ENCODE results near the gene PIKFYVE.

Gene PIKFYVE

DNA sequence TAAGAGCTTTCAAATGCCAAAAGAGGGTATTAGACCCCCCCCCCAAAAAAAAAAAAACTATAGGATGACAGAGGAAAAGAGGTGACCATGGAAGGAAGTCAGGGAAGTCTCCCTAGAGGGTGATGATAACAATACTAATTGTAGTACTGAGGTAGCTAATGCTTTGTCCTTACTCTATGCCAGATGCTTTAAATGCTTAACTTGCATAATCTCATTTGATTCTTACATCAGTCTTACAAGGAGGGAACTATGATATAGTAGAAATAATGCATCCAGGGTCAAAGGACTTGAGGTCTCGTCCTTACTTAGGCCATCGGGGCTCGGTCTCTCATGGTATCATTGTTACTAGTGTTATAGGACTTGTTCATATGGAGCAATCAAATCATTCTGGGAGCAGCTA lies 20.3 kb upstream of the PIKFYVE start:
- Histone ChIP-seq H3K4me1 (ENCODE audit: control insufficient read depth in 2 of 2, insufficient read depth in 1 of 2, low read depth in 1 of 2, low read length in 2 of 2) (peaks cover 0 to 5% of the 10 kb centered on the region in 2 donors), H2AFZ (ENCODE audit: low read length) (no peak overlapping the region), H2BK15ac (ENCODE audit: low read length) (no peak overlapping the region), H2AK5ac (ENCODE audit: low read depth, low read length) (no peak overlapping the region), H2BK5ac (ENCODE audit: low read length) (no peak overlapping the region), H2BK12ac (ENCODE audit: low read length) (no peak overlapping the region), H3K4me2 (ENCODE audit: insufficient read depth, low read length, poor library complexity, severe bottlenecking) (no peak overlapping the region), H3K18ac (ENCODE audit: low read length) (no peak overlapping the region), H3K9me3 (replicated peaks in 1 of 2; ENCODE audit: control insufficient read depth in 2 of 2, insufficient read depth in 1 of 2, low read depth in 1 of 2, low read length in 2 of 2) (peaks cover 0 to 14% of the 10 kb centered on the region in 2 donors), H3K27me3 (ENCODE audit: control insufficient read depth in 3 of 3, insufficient read depth in 3 of 3, low read depth in 1 of 3, low read length in 3 of 3) (no peaks in the 10 kb centered on the region), H4K8ac (ENCODE audit: low read depth, low read length) (no peak overlapping the region), H3K4me3 (ENCODE audit: low read length in 2 of 2) (no peak overlapping the region), H3K14ac (ENCODE audit: low read length) (no peak overlapping the region), H3K23ac (ENCODE audit: low read depth, low read length, poor library complexity) (no peak overlapping the region), H3K9ac (ENCODE audit: low read depth, low read length, poor library complexity) (no peak overlapping the region), H3K27ac (replicated peaks; ENCODE audit: low read length) (no peak overlapping the region), H3K4ac (ENCODE audit: low read length) (no peak overlapping the region), H3K79me1 (ENCODE audit: low read depth, low read length) (no peaks in the 10 kb centered on the region), H2BK120ac (ENCODE audit: low read depth, low read length) (no peak overlapping the region), H4K91ac (ENCODE audit: low read depth, low read length, poor library complexity) (no peak overlapping the region), H3K36me3 (replicated peaks in 1 of 2; ENCODE audit: control insufficient read depth in 2 of 2, insufficient read depth in 2 of 2, low read length in 2 of 2) (peaks cover 26 to 97% of the 10 kb centered on the region in 2 donors)
- no CpG with 5 or more reads among the region's 3 CpGs for WGBS, 2 donors (ENCODE audit: extremely low coverage in 2 of 2, insufficient read length in 2 of 2, insufficient replicate concordance in 1 of 2)
- DNase-seq (ENCODE audit: low spot score), result no peak

- no CpG with 5 or more reads among the region's 3 CpGs for WGBS, 2 donors (ENCODE audit: extremely low coverage in 2 of 2, insufficient read length in 2 of 2, insufficient replicate concordance in 1 of 2)
- Histone ChIP-seq H3K36me3 (replicated peaks in 1 of 2; ENCODE audit: control insufficient read depth in 2 of 2, insufficient read depth in 2 of 2, low read length in 2 of 2) (peaks cover 20 to 100% of the 10 kb centered on the region in 2 donors), H3K4me1 (ENCODE audit: control insufficient read depth in 2 of 2, insufficient read depth in 1 of 2, low read depth in 1 of 2, low read length in 2 of 2) (peaks cover 1 to 19% of the 10 kb centered on the region in 2 donors)
Measured at GRCh38 chr2:208248601-208249000, 17.5 kb upstream of the PIKFYVE start.

GRCh38 chr2:208249296-208249695 lies 16.8 kb upstream of the PIKFYVE start:
- H3K4me3 ChIP-seq (ENCODE audit: low read length in 2 of 2), result no peak overlapping the region
- H4K91ac ChIP-seq (ENCODE audit: low read depth, low read length, poor library complexity), result no peak overlapping the region
- no peaks in the 10 kb centered on the region for H3K27me3 ChIP-seq (ENCODE audit: control insufficient read depth in 3 of 3, insufficient read depth in 3 of 3, low read depth in 1 of 3, low read length in 3 of 3)
- no peak overlapping the region for H3K4me2 ChIP-seq (ENCODE audit: insufficient read depth, low read length, poor library complexity, severe bottlenecking)
- H2BK15ac ChIP-seq (ENCODE audit: low read length), result no peak overlapping the region
- H2BK5ac ChIP-seq (ENCODE audit: low read length), result no peak overlapping the region
- H3K23ac ChIP-seq (ENCODE audit: low read depth, low read length, poor library complexity), result no peak overlapping the region
- peaks cover 3% of the 10 kb centered on the region for H3K79me1 ChIP-seq (ENCODE audit: low read depth, low read length)
- H2AFZ ChIP-seq (ENCODE audit: low read length), result no peak overlapping the region
- no CpG with 5 or more reads among the region's 2 CpGs for WGBS, 2 donors (ENCODE audit: extremely low coverage in 2 of 2, insufficient read length in 2 of 2, insufficient replicate concordance in 1 of 2)
- no peak overlapping the region for H2AK5ac ChIP-seq (ENCODE audit: low read depth, low read length)
- DNase-seq (ENCODE audit: low spot score), result no peak
- H4K8ac ChIP-seq (ENCODE audit: low read depth, low read length), result no peak overlapping the region
- H3K27ac ChIP-seq (replicated peaks; ENCODE audit: low read length), result no peak overlapping the region
- H3K4ac ChIP-seq (ENCODE audit: low read length), result no peak overlapping the region
- peaks cover 1 to 19% of the 10 kb centered on the region in 2 donors for H3K4me1 ChIP-seq (ENCODE audit: control insufficient read depth in 2 of 2, insufficient read depth in 1 of 2, low read depth in 1 of 2, low read length in 2 of 2)
- H3K36me3 ChIP-seq (replicated peaks in 1 of 2; ENCODE audit: control insufficient read depth in 2 of 2, insufficient read depth in 2 of 2, low read length in 2 of 2), result peaks cover 18 to 97% of the 10 kb centered on the region in 2 donors
- H3K9me3 ChIP-seq (replicated peaks in 1 of 2; ENCODE audit: control insufficient read depth in 2 of 2, insufficient read depth in 1 of 2, low read depth in 1 of 2, low read length in 2 of 2), result peaks cover 0 to 14% of the 10 kb centered on the region in 2 donors
- no peak overlapping the region for H3K18ac ChIP-seq (ENCODE audit: low read length)
- H3K14ac ChIP-seq (ENCODE audit: low read length), result no peak overlapping the region
- no peak overlapping the region for H2BK12ac ChIP-seq (ENCODE audit: low read length)
- no peak overlapping the region for H2BK120ac ChIP-seq (ENCODE audit: low read depth, low read length)
- no peak overlapping the region for H3K9ac ChIP-seq (ENCODE audit: low read depth, low read length, poor library complexity)

More at GRCh38 chr2:208248601-208249000, 17.5 kb upstream of the PIKFYVE start:
- Histone ChIP-seq H3K9me3 (replicated peaks in 1 of 2; ENCODE audit: control insufficient read depth in 2 of 2, insufficient read depth in 1 of 2, low read depth in 1 of 2, low read length in 2 of 2) (peaks cover 0 to 14% of the 10 kb centered on the region in 2 donors), H3K23ac (ENCODE audit: low read depth, low read length, poor library complexity) (no peak overlapping the region), H3K4me3 (ENCODE audit: low read length in 2 of 2) (no peak overlapping the region), H3K4ac (ENCODE audit: low read length) (no peak overlapping the region), H4K8ac (ENCODE audit: low read depth, low read length) (no peak overlapping the region), H2BK5ac (ENCODE audit: low read length) (no peak overlapping the region), H3K4me2 (ENCODE audit: insufficient read depth, low read length, poor library complexity, severe bottlenecking) (no peak overlapping the region), H3K27ac (replicated peaks; ENCODE audit: low read length) (no peak overlapping the region), H2AFZ (ENCODE audit: low read length) (no peak overlapping the region), H3K9ac (ENCODE audit: low read depth, low read length, poor library complexity) (no peak overlapping the region), H2BK12ac (ENCODE audit: low read length) (no peak overlapping the region), H3K14ac (ENCODE audit: low read length) (no peak overlapping the region), H3K18ac (ENCODE audit: low read length) (no peak overlapping the region), H2AK5ac (ENCODE audit: low read depth, low read length) (no peak overlapping the region), H2BK15ac (ENCODE audit: low read length) (no peak overlapping the region), H3K79me1 (ENCODE audit: low read depth, low read length) (no peaks in the 10 kb centered on the region), H2BK120ac (ENCODE audit: low read depth, low read length) (no peak overlapping the region), H3K27me3 (ENCODE audit: control insufficient read depth in 3 of 3, insufficient read depth in 3 of 3, low read depth in 1 of 3, low read length in 3 of 3) (no peaks in the 10 kb centered on the region), H4K91ac (ENCODE audit: low read depth, low read length, poor library complexity) (no peak overlapping the region)
- DNase-seq (ENCODE audit: low spot score), result no peak

GRCh38 chr2:208250388-208250787 lies 15.7 kb upstream of the PIKFYVE start:
- Histone ChIP-seq H2BK12ac (ENCODE audit: low read length) (no peak overlapping the region), H4K91ac (ENCODE audit: low read depth, low read length, poor library complexity) (no peak overlapping the region), H3K18ac (ENCODE audit: low read length) (no peak overlapping the region), H3K4me1 (ENCODE audit: control insufficient read depth in 2 of 2, insufficient read depth in 1 of 2, low read depth in 1 of 2, low read length in 2 of 2) (peaks cover 1 to 19% of the 10 kb centered on the region in 2 donors), H2BK120ac (ENCODE audit: low read depth, low read length) (no peak overlapping the region), H3K4me3 (ENCODE audit: low read length in 2 of 2) (no peak overlapping the region), H2BK15ac (ENCODE audit: low read length) (no peak overlapping the region), H3K36me3 (replicated peaks in 1 of 2; ENCODE audit: control insufficient read depth in 2 of 2, insufficient read depth in 2 of 2, low read length in 2 of 2) (peaks cover 16 to 86% of the 10 kb centered on the region in 2 donors), H3K27ac (replicated peaks; ENCODE audit: low read length) (no peak overlapping the region), H3K23ac (ENCODE audit: low read depth, low read length, poor library complexity) (no peak overlapping the region), H3K79me1 (ENCODE audit: low read depth, low read length) (peaks cover 3% of the 10 kb centered on the region), H3K9ac (ENCODE audit: low read depth, low read length, poor library complexity) (no peak overlapping the region), H2AK5ac (ENCODE audit: low read depth, low read length) (no peak overlapping the region), H2AFZ (ENCODE audit: low read length) (no peak overlapping the region), H4K8ac (ENCODE audit: low read depth, low read length) (no peak overlapping the region), H3K14ac (ENCODE audit: low read length) (no peak overlapping the region), H3K4me2 (ENCODE audit: insufficient read depth, low read length, poor library complexity, severe bottlenecking) (no peak overlapping the region), H2BK5ac (ENCODE audit: low read length) (no peak overlapping the region), H3K27me3 (ENCODE audit: control insufficient read depth in 3 of 3, insufficient read depth in 3 of 3, low read depth in 1 of 3, low read length in 3 of 3) (no peaks in the 10 kb centered on the region), H3K4ac (ENCODE audit: low read length) (no peak overlapping the region), H3K9me3 (replicated peaks in 1 of 2; ENCODE audit: control insufficient read depth in 2 of 2, insufficient read depth in 1 of 2, low read depth in 1 of 2, low read length in 2 of 2) (peaks cover 0 to 6% of the 10 kb centered on the region in 2 donors)
- no CpG with 5 or more reads among the region's 2 CpGs for WGBS, 2 donors (ENCODE audit: extremely low coverage in 2 of 2, insufficient read length in 2 of 2, insufficient replicate concordance in 1 of 2)
- DNase-seq (ENCODE audit: low spot score), result no peak
